D721Med (cell line): ENCODE results near the gene GDPD5.

Source experiments
- DNase-seq: peaks from one replicate; pipeline ENCODE4 v3.0.0; 2011; ENCODE audit warnings: low spot score; ENCODE audit not compliant: insufficient read length
- FAIRE-seq: peaks from 2 replicates; lab custom pipeline; 2011; peaks lifted over from hg19 to GRCh38; lab: Jason Lieb, UNC
- CTCF ChIP-seq: IDR thresholded peaks from 2 replicates; pipeline ENCODE4 v1.5.1; 2012; ENCODE audit warnings: mild to moderate bottlenecking, control low read depth; ENCODE audit not compliant: insufficient read depth; ENCODE audit errors: missing control alignments

GDPD5 gene

DNA sequence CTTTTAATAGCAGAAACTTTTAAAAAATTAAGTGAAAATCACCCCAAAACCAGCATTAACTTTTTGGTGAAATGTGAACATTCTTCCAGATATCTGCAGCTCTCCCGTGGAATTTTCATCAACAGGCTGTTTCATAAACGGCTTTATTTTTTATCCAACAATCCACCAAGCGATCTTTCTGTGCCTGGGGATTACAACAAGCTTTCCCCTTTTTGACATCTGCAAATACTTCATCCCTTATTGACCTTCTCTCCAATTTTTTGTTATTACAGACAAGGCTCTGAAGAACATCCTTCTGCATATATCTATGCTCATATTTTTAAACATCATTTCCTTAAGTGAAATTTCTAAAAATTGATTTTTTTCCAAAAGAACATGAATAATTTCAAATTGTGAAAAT lies 30.5 kb upstream of the GDPD5 start:
- no peak for FAIRE-seq
- no peak for TF ChIP-seq CTCF
- DNase-seq, result no peak

- no peak for TF ChIP-seq CTCF
- FAIRE-seq (no peak), DNase-seq (no peak)
Observed at GRCh38 chr11:75555079-75555811, 29.5 kb upstream of the GDPD5 start.

DNA sequence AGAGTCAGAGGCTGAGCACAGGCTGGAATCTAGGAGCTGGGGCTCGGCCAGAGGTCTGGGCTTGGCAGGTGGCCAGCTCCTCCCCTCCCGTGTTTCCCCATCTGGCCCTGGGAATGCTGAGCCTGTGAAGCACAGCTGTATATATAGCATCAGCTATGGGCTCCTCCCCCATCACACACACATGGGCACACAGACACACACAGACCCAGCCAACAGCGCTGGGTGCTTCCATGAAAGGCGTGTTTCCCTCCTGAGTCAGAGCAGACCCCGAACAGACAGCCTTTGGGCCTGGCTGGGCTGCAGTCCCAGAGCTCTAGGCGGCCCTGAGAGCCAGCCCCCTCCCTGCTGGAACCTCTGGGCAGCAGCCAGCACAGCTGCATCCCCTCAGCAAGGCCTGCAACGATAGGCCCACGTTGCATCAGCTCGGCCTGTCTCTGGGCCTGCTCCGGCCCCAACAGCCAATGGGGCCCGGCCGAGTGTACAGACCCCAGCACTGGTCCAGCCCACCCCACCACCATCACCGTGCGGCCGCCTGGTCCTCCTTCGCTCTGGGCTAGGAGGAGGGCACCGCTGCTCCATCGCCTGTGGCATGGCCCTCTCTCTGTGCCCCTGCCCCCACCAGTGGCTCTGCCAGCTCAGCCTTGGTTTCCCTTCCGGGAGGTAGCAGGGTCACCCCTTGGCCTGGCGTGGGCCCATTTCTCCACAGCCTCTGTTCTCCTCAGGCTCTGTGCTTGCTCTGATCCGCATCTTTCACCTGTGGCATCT lies 28.7 kb upstream of the GDPD5 start:
- FAIRE-seq (no peak), DNase-seq (no peak)
- no peak for TF ChIP-seq CTCF

- no peak for TF ChIP-seq CTCF
- DNase-seq (no peak), FAIRE-seq (no peak)
Observed at GRCh38 chr11:75553889-75554257, 28.1 kb upstream of the GDPD5 start.

- FAIRE-seq (no peak), DNase-seq (no peak)
- TF ChIP-seq CTCF, result no peak
Observed at GRCh38 chr11:75553182-75553581, 27.4 kb upstream of the GDPD5 start.

GRCh38 chr11:75549370-75549958 lies 23.7 kb upstream of the GDPD5 start:
- no peak for TF ChIP-seq CTCF
- FAIRE-seq, result no peak
- no peak for DNase-seq
